HG03095 (cell line): ENCODE results near the gene ASIC2.

Experiments
- ATAC-seq: cut with Tn5 transposase; IDR thresholded peaks from one replicate; pipeline ENCODE4 v1.9.1; 2021; ENCODE audit warnings: moderate library complexity; ENCODE audit not compliant: unreplicated experiment

Gene ASIC2

DNA sequence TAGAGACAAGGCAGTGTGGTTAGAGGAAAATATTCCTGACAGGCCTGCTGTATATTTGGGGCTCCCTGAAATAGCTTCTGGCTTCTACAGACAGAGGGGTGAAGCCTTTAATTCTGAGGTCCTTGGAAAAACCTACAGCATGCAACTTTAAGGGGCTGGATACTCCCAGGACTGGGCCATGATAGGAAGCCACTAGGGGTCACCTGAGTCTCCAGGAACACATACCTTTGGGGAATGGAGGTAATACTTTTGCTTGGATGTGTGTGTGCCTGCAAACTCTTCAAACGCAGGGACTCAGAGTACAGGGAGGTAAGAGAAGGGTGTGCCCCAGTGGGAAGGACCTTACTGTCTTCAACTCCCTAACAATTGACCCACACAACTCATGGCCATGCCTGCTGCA, 4.1 kb downstream of the ASIC2 start:
- no peak for ATAC-seq

- no peak for ATAC-seq
Measured at GRCh38 chr17:33287096-33287725, 5.9 kb downstream of the ASIC2 start.

DNA sequence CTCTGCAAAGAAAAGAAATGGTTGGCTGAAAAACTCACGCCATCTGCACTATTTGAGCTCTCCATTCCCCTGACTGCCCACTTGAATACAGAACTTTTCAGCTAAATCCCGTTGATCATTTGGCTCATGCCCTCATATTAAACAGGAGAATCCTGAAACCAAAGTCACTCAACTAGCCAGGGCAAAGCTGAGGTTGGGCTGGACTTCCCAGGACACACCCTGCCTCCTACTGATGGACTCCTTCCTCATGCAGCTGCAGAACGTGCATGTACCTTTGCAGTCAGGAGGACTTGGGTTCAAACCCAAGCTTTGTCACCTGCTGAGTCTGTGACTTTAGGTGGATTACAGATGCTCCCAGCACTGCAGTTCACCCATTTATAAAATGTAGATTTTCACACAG, 7.7 kb downstream of the ASIC2 start:
- no peak for ATAC-seq

GRCh38 chr17:33284022-33284421, 9.1 kb downstream of the ASIC2 start:
- ATAC-seq: no peak

- ATAC-seq: no peak
Measured at GRCh38 chr17:33280162-33280943, 12.7 kb downstream of the ASIC2 start.

DNA sequence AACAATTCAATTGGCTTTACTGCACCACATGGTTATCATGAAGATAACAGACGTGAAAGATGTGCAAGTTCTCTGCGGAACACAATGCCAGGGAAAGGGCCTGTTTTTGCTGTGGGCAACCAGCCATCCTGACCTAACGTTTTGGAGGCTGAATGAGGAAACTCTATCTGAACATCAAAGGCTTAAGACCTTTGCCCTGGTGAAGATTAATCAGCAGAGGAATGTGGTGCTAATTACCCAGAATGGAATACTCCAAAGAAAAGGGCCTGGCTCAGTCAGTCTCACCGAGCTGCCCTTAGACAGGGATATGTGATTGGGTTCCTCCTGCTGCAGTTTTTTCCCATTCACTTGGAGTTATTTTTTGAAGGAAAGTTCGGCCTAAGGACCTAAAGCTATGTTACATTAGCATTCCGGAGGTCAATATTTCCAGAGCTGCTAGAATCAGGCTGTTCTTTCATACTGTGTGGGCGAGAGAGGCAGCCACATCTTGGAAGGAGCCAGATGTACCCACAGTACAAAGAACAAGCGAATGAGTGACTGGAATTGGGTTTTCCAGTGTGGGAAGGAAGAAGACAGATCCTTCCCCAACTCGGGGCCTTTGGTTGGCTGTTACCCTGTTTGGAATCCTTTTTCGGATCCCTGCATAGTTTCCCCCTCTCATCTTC, 15.5 kb downstream of the ASIC2 start:
- no peak for ATAC-seq

GRCh38 chr17:33273743-33274410, 19.2 kb downstream of the ASIC2 start:
- ATAC-seq: no peak

DNA sequence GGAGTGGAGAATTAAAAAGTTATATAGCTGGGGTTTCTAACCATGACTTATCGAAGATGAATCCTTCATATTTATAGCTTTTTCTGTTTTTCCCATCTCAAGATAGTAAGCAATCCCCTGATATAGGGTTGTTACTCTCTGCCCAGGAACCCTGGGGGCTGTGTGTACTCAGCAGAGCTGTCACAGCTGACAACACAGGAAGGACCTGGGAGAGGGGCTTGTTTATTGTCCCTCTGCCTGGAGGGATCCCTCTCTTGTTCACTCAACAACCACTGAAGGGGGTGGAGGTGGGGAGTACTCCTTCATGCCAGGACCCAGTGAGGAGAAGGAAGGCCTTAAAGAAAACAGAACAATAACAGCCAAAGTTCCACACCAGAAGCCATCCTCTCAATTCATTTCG, 19.8 kb downstream of the ASIC2 start:
- ATAC-seq: no peak

DNA sequence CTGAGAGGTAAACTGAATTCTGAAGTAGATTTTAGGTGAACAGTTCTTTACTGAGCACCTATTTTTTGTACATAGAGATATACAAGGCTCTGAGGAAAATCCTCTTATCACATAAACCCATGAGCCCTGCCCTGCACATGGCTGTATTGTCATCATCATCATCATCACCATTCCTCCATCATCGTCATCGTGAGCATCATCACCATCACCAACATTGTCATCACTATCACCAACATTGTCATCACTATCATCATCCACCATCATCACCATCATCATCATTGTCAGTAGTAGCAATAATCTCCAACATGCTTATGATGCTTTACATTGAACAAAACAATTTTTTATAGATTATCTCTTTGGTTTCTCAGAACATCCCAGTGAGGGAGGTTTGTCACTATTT, 20.7 kb downstream of the ASIC2 start:
- no peak for ATAC-seq

GRCh38 chr17:33269337-33270060, 23.6 kb downstream of the ASIC2 start:
- ATAC-seq: no peak

DNA sequence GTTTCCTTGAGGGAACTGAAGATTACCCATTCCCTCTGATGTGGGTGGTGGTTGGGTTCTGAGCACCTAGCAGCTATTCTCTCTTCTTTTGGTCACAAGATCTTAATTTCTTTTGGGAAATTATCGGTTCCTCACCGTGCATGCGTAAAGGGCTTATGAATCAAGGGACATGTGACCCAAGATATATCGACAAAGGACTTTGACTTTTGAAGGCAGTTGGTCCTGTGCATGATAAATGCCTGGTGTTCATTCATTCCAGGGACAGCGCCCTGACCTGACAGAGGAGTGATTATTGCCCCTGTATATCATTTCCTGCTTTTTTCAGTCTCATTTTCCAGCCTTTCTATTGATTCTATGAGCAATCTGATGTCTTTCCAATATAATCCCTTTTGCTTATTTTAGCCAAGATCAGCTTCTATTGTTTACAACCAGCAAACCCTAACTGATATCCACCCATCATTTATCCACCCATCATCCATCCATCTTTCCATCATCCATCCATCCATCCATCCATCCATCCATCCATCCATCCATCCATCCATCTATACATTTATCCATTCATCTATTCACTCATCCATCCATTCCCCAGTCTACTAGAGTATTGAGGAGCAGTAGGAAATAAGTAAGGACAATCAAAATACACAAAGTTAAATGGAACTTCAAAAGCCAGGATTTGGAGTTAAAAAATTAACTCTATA, 25.1 kb downstream of the ASIC2 start:
- no peak for ATAC-seq

GRCh38 chr17:33267271-33267790, 25.8 kb downstream of the ASIC2 start:
- ATAC-seq: no peak

DNA sequence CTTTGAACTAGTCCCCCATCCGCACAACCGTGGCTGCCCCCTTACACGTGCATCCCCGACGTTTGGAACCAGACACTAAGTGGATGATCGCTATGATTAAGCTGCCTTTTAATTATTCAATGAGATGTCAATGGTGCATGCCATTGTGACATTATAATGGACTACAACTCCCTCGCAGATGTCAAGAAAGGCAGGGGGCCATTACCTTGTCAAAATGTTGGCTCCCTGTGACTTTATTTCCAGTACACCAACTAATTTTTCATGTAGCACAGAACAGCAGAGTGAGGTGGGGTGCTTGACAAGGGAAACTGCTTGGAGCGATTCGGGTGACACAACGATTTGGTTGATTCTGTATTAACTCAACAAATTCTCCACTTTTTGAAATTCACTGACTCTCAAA, 26.5 kb downstream of the ASIC2 start:
- ATAC-seq: no peak

GRCh38 chr17:33266116-33266515, 27.0 kb downstream of the ASIC2 start:
- no peak for ATAC-seq

- ATAC-seq: no peak
Measured at GRCh38 chr17:33263396-33263795, 29.7 kb downstream of the ASIC2 start.

DNA sequence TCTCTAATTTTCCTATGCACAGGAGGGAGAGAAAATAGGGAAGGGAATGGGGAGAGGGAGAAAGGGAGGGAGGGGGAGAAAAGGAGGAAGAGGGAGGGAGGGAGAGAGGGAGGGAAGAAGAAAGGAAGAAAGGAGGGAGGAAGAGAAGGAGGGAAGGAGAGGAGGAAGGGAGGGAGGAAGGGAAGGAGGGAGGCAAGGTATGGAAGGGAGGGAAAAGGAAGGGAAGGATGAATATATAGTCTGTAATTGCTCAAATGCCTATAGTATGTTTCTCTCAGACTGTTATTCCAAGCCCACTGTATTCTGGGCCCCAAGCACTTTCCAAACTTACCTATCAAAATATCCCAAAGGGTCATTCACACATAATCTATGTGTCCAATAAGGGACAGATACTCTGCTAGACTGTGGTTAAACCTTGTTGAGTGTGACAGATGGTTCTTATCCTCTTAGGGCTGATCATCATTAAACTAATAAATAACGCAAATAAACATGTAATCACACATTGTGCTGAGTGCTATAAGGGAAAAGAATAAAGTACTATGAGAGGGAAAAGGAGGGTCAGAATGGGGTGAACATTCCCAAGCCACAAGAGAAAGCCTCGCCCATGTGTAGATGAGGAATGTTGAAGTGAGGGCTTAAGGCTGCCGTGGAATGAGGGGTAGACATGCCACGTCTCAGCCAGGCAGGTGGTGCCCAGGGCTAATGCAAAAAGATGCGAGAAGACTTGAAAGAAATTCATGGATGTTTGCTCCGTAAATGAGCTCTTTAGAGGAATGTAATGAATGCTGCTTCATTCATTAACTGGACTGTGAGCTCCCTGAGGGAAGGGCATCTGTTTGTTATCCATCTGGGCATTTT, 30.6 kb downstream of the ASIC2 start:
- ATAC-seq: no peak

GRCh38 chr17:33261820-33262219, 31.3 kb downstream of the ASIC2 start:
- no peak for ATAC-seq

DNA sequence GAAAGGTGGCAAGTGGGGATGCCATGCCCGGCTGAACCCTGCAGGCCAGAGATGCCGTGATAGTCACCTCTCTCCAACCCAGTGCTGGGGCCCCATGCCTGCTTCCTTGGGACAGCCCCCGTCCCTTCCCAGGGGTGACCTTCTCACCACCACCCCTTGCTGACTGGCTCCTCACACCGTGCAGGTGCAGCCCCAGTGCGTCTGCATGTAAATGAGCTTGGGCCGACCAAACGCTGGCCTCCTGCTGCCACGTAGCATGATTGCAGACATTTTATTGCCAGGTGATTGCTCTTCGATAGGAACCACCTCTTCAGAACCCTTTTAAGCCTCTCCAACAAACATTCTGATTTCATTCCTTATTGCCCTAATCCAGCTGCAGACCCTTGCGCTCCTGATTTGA, 32.5 kb downstream of the ASIC2 start:
- ATAC-seq: no peak

GRCh38 chr17:33258296-33258695, 34.8 kb downstream of the ASIC2 start:
- no peak for ATAC-seq
